Measurements from ENCODE around the gene RIPPLY1.
"Not testable (repeated sequence)": the region's sequence is repeated elsewhere in the genome, so short reads cannot be mapped to it uniquely, and the experiment has no call there.

The RIPPLY1 gene

GRCh38 chrX:106905064-106905708, 2.0 kb upstream of the RIPPLY1 start:
- DNase-seq = no peak

- no peak for DNase-seq
Observed at GRCh38 chrX:106903856-106904528, 851 bp upstream of the RIPPLY1 start.

- DNase-seq = no peak
Observed at GRCh38 chrX:106902684-106903083, 457 bp downstream of the RIPPLY1 start.

- no peak for DNase-seq
Observed at GRCh38 chrX:106901781-106902219, 1.3 kb downstream of the RIPPLY1 start.

GRCh38 chrX:106901341-106901740, 1.8 kb downstream of the RIPPLY1 start:
- DNase-seq = no peak

GRCh38 chrX:106899841-106900240, 3.3 kb downstream of the RIPPLY1 start:
- no peak for DNase-seq

- DNase-seq = no peak
Observed at GRCh38 chrX:106899276-106899675, 3.9 kb downstream of the RIPPLY1 start.

GRCh38 chrX:106898462-106898861, 4.7 kb downstream of the RIPPLY1 start:
- DNase-seq = no peak

- DNase-seq = no peak
Observed at GRCh38 chrX:106897259-106897658, 5.9 kb downstream of the RIPPLY1 start.

GRCh38 chrX:106894978-106895452, 8.1 kb downstream of the RIPPLY1 start:
- DNase-seq = no peak

- peak; percentile 65 for DNase-seq
Observed at GRCh38 chrX:106894392-106894909, 8.7 kb downstream of the RIPPLY1 start.

- DNase-seq = no peak
Observed at GRCh38 chrX:106891762-106892460, 11.2 kb downstream of the RIPPLY1 start.

GRCh38 chrX:106889468-106889867, 13.7 kb downstream of the RIPPLY1 start:
- no peak for DNase-seq

- no peak for DNase-seq
Observed at GRCh38 chrX:106875151-106875550, 28.0 kb downstream of the RIPPLY1 start.

GRCh38 chrX:106874075-106874474, 29.1 kb downstream of the RIPPLY1 start:
- no peak for DNase-seq

GRCh38 chrX:106872796-106873195, 30.3 kb downstream of the RIPPLY1 start:
- not testable (repeated sequence) for DNase-seq

- no peak for DNase-seq
Observed at GRCh38 chrX:106863697-106864096, 39.4 kb downstream of the RIPPLY1 start.

- DNase-seq = peak; percentile 62
Observed at GRCh38 chrX:106862972-106863688, 40.0 kb downstream of the RIPPLY1 start.
